ENCODE data around the gene MAPK7.
"Not testable (repeated sequence)": the region's sequence is repeated elsewhere in the genome, so short reads cannot be mapped to it uniquely, and the experiment has no call there.

The MAPK7 gene

GRCh38 chr17:19343671-19344151 lies 34.6 kb upstream of the MAPK7 start:
- DNase-seq = no peak

GRCh38 chr17:19344311-19345066 lies 33.8 kb upstream of the MAPK7 start:
- no peak for DNase-seq

- DNase-seq = no peak
These were observed 33.2 kb upstream of the MAPK7 start for GRCh38 chr17:19345067-19345460.

GRCh38 chr17:19345486-19346350 lies 32.6 kb upstream of the MAPK7 start:
- DNase-seq = no peak

GRCh38 chr17:19346351-19347255 lies 31.7 kb upstream of the MAPK7 start:
- peak in 1 of 2 donors; percentile 39 for DNase-seq

GRCh38 chr17:19347323-19348080 lies 30.8 kb upstream of the MAPK7 start:
- no peak for DNase-seq

- DNase-seq = no peak
These were observed 30.1 kb upstream of the MAPK7 start for GRCh38 chr17:19348081-19348650.

- no peak for DNase-seq
These were observed 29.5 kb upstream of the MAPK7 start for GRCh38 chr17:19348806-19349205.

- DNase-seq = not testable (repeated sequence)
These were observed 24.9 kb upstream of the MAPK7 start for GRCh38 chr17:19353401-19353800.

GRCh38 chr17:19354748-19355147 lies 23.6 kb upstream of the MAPK7 start:
- DNase-seq = no peak

- no peak for DNase-seq
These were observed 20.9 kb upstream of the MAPK7 start for GRCh38 chr17:19357351-19357750.

- no peak for DNase-seq
These were observed 20.5 kb upstream of the MAPK7 start for GRCh38 chr17:19357761-19358160.

GRCh38 chr17:19359151-19359550 lies 19.1 kb upstream of the MAPK7 start:
- no peak for DNase-seq

GRCh38 chr17:19359856-19360255 lies 18.4 kb upstream of the MAPK7 start:
- DNase-seq = no peak

- no peak for DNase-seq
These were observed 17.5 kb upstream of the MAPK7 start for GRCh38 chr17:19360772-19361171.

GRCh38 chr17:19361326-19361725 lies 17.0 kb upstream of the MAPK7 start:
- no peak for DNase-seq

GRCh38 chr17:19361944-19362276 lies 16.4 kb upstream of the MAPK7 start:
- no peak for DNase-seq

- DNase-seq = peak; percentile 87 to 96
These were observed 15.8 kb upstream of the MAPK7 start, which contains the start of gene B9D1 for GRCh38 chr17:19362277-19363113. TSS of gene B9D1 (minus strand) at chr17:19362723. CDS start at chr17:19362569, 154 bp downstream.

GRCh38 chr17:19363114-19363438 lies 15.2 kb upstream of the MAPK7 start:
- no peak for DNase-seq

- DNase-seq = no peak
These were observed 14.8 kb upstream of the MAPK7 start for GRCh38 chr17:19363460-19364035.
